SK-N-SH treated with all-trans-retinoic acid at 6 μM for 48 hours (cell line): ENCODE results near the gene FANCB.

Experiments used
- ATAC-seq: fragments of 200-7000 bp; cut with Tn5 transposase; 3 replicates; pipeline ENCODE4 v1.9.1; 2020; ENCODE audit warnings: mild to moderate bottlenecking, moderate library complexity
- ARNTL ChIP-seq: fragments of 450-650 bp; formaldehyde crosslinking; IDR thresholded peaks from 2 replicates; pipeline ENCODE4 v1.5.0; 2020; ENCODE audit warnings: low read depth, mild to moderate bottlenecking, moderate library complexity, borderline replicate concordance
- BACH2 ChIP-seq: fragments of 250-450 bp; sonication (Bioruptor Pico); IDR thresholded peaks from 2 replicates; pipeline ENCODE4 v1.9.0; 2021; ENCODE audit warnings: mild to moderate bottlenecking, borderline replicate concordance
- CSDC2 ChIP-seq: fragments of 250-450 bp; sonication (Bioruptor Pico); IDR thresholded peaks from 2 replicates; pipeline ENCODE4 v1.5.0; 2020; ENCODE audit warnings: mild to moderate bottlenecking, moderate library complexity
- ESRRG ChIP-seq: fragments of 250-450 bp; sonication (Bioruptor Pico); IDR thresholded peaks from 2 replicates; pipeline ENCODE4 v1.6.1; 2021; ENCODE audit warnings: mild to moderate bottlenecking
- GLIS3 ChIP-seq: fragments of 250-450 bp; sonication (Bioruptor Pico); IDR thresholded peaks from 2 replicates; pipeline ENCODE4 v1.5.0; 2020; ENCODE audit warnings: mild to moderate bottlenecking, moderate library complexity
- ISL1 ChIP-seq: fragments of 250-450 bp; sonication (Bioruptor Pico); IDR thresholded peaks from 2 replicates; pipeline ENCODE4 v2.1.2; 2022; ENCODE audit warnings: mild to moderate bottlenecking, moderate library complexity
- OSR1 ChIP-seq: fragments of 250-450 bp; sonication (Bioruptor Pico); IDR thresholded peaks from 2 replicates; pipeline ENCODE4 v1.8.0; 2022; ENCODE audit warnings: moderate library complexity, mild to moderate bottlenecking, inconsistent platforms
- PPARA ChIP-seq: fragments of 250-450 bp; sonication (Bioruptor Pico); IDR thresholded peaks from 2 replicates; pipeline ENCODE4 v1.5.0; 2020; ENCODE audit warnings: mild to moderate bottlenecking, borderline replicate concordance
- SNAI2 ChIP-seq: fragments of 250-450 bp; sonication (Bioruptor Pico); IDR thresholded peaks from 2 replicates; pipeline ENCODE4 v1.5.0; 2020; ENCODE audit warnings: mild to moderate bottlenecking, moderate library complexity
- TCF4 ChIP-seq: fragments of 250-450 bp; sonication (Bioruptor Pico); IDR thresholded peaks from 2 replicates; pipeline ENCODE4 v1.8.0; 2021; ENCODE audit warnings: mild to moderate bottlenecking, moderate library complexity, borderline replicate concordance
- TOX ChIP-seq: fragments of 250-450 bp; sonication (Bioruptor Pico); IDR thresholded peaks from 2 replicates; pipeline ENCODE4 v1.8.0; 2021; ENCODE audit warnings: mild to moderate bottlenecking, moderate library complexity, borderline replicate concordance
- ZC3H10 ChIP-seq: fragments of 250-450 bp; sonication (Bioruptor Pico); IDR thresholded peaks from 2 replicates; pipeline ENCODE4 v1.5.1; 2021; ENCODE audit warnings: mild to moderate bottlenecking, moderate library complexity
- ZFP30 ChIP-seq: fragments of 450-650 bp; formaldehyde crosslinking; IDR thresholded peaks from 2 replicates; pipeline ENCODE4 v1.5.0; 2022; ENCODE audit warnings: mild to moderate bottlenecking, moderate library complexity
- ZNF565 ChIP-seq: fragments of 450-650 bp; formaldehyde crosslinking; conservative IDR thresholded peaks from 2 replicates; pipeline ENCODE4 v1.5.0; 2020; ENCODE audit warnings: low read depth, mild to moderate bottlenecking, moderate library complexity
- ZNF70 ChIP-seq: fragments of 450-650 bp; formaldehyde crosslinking; IDR thresholded peaks from 2 replicates; pipeline ENCODE4 v1.5.0; 2020; ENCODE audit warnings: mild to moderate bottlenecking, moderate library complexity
- TF ChIP-seq, protein P1 (sequence below): fragments of 250-450 bp; sonication (Bioruptor Pico); IDR thresholded peaks from 2 replicates; pipeline ENCODE4 v1.5.1; 2020; ENCODE audit warnings: low read depth, mild to moderate bottlenecking, moderate library complexity
- TF ChIP-seq, protein P2 (sequence below): fragments of 250-450 bp; sonication (Bioruptor Pico); IDR thresholded peaks from 2 replicates; pipeline ENCODE4 v1.5.0; 2020; ENCODE audit warnings: mild to moderate bottlenecking, moderate library complexity
- TF ChIP-seq, protein P3 (sequence below): fragments of 250-450 bp; sonication (Bioruptor Pico); IDR thresholded peaks from 2 replicates; pipeline ENCODE4 v1.8.0; 2021; ENCODE audit warnings: low read depth, mild to moderate bottlenecking, moderate library complexity, borderline replicate concordance
- TF ChIP-seq, protein P4 (sequence below): fragments of 250-450 bp; sonication (Bioruptor Pico); IDR thresholded peaks from 2 replicates; pipeline ENCODE4 v1.8.0; 2020; ENCODE audit warnings: mild to moderate bottlenecking, moderate library complexity, borderline replicate concordance
- TF ChIP-seq, protein P5 (sequence below): fragments of 250-450 bp; sonication (Bioruptor Pico); IDR thresholded peaks from 2 replicates; pipeline ENCODE4 v1.5.1; 2021; ENCODE audit warnings: mild to moderate bottlenecking, moderate library complexity

Gene FANCB

DNA sequence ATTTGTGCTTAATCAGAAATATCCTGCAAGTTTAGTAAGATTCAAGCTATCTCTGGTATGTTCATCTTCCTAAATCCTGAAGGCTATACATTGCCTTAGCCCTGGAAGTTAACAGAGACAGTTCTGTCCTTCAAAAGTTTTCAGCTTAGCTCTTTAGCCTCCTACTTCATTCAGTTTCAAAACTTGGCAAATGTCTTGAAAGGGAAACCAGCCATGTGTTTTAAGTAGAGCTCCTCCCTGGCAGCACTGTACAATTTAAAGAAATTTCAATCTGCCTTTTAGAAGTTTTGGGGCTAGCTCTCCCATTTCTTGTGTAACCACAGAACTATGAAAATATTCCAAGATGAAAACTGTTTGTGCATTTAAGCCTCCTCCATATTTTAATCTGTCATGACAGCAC, 47.0 kb downstream of the FANCB start:
- ATAC-seq = no peak
- TF ChIP-seq, protein P1, sequence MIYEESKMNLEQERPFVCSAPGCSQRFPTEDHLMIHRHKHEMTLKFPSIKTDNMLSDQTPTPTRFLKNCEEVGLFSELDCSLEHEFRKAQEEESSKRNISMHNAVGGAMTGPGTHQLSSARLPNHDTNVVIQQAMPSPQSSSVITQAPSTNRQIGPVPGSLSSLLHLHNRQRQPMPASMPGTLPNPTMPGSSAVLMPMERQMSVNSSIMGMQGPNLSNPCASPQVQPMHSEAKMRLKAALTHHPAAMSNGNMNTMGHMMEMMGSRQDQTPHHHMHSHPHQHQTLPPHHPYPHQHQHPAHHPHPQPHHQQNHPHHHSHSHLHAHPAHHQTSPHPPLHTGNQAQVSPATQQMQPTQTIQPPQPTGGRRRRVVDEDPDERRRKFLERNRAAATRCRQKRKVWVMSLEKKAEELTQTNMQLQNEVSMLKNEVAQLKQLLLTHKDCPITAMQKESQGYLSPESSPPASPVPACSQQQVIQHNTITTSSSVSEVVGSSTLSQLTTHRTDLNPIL (CRISPR knock-in tag) = no peak
- no peak for TF ChIP-seq ZNF70
- TF ChIP-seq ZNF565 = no peak
- TF ChIP-seq, protein P2, sequence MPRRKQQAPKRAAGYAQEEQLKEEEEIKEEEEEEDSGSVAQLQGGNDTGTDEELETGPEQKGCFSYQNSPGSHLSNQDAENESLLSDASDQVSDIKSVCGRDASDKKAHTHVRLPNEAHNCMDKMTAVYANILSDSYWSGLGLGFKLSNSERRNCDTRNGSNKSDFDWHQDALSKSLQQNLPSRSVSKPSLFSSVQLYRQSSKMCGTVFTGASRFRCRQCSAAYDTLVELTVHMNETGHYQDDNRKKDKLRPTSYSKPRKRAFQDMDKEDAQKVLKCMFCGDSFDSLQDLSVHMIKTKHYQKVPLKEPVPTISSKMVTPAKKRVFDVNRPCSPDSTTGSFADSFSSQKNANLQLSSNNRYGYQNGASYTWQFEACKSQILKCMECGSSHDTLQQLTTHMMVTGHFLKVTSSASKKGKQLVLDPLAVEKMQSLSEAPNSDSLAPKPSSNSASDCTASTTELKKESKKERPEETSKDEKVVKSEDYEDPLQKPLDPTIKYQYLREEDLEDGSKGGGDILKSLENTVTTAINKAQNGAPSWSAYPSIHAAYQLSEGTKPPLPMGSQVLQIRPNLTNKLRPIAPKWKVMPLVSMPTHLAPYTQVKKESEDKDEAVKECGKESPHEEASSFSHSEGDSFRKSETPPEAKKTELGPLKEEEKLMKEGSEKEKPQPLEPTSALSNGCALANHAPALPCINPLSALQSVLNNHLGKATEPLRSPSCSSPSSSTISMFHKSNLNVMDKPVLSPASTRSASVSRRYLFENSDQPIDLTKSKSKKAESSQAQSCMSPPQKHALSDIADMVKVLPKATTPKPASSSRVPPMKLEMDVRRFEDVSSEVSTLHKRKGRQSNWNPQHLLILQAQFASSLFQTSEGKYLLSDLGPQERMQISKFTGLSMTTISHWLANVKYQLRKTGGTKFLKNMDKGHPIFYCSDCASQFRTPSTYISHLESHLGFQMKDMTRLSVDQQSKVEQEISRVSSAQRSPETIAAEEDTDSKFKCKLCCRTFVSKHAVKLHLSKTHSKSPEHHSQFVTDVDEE (CRISPR knock-in tag) = no peak
- TF ChIP-seq ZC3H10 (CRISPR knock-in tag) = no peak
- no peak for TF ChIP-seq OSR1 (CRISPR knock-in tag)
- TF ChIP-seq ARNTL = no peak
- TF ChIP-seq, protein P3, sequence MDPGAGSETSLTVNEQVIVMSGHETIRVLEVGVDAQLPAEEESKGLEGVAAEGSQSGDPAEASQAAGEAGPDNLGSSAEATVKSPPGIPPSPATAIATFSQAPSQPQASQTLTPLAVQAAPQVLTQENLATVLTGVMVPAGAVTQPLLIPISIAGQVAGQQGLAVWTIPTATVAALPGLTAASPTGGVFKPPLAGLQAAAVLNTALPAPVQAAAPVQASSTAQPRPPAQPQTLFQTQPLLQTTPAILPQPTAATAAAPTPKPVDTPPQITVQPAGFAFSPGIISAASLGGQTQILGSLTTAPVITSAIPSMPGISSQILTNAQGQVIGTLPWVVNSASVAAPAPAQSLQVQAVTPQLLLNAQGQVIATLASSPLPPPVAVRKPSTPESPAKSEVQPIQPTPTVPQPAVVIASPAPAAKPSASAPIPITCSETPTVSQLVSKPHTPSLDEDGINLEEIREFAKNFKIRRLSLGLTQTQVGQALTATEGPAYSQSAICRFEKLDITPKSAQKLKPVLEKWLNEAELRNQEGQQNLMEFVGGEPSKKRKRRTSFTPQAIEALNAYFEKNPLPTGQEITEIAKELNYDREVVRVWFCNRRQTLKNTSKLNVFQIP (CRISPR knock-in tag) = no peak
- TF ChIP-seq BACH2 (CRISPR knock-in tag) = no peak
- TF ChIP-seq GLIS3 (CRISPR knock-in tag) = no peak
- TF ChIP-seq ESRRG = no peak
- no peak for TF ChIP-seq CSDC2 (CRISPR knock-in tag)
- TF ChIP-seq PPARA (CRISPR knock-in tag) = no peak
- no peak for TF ChIP-seq TCF4 (CRISPR knock-in tag)
- TF ChIP-seq, protein P4, sequence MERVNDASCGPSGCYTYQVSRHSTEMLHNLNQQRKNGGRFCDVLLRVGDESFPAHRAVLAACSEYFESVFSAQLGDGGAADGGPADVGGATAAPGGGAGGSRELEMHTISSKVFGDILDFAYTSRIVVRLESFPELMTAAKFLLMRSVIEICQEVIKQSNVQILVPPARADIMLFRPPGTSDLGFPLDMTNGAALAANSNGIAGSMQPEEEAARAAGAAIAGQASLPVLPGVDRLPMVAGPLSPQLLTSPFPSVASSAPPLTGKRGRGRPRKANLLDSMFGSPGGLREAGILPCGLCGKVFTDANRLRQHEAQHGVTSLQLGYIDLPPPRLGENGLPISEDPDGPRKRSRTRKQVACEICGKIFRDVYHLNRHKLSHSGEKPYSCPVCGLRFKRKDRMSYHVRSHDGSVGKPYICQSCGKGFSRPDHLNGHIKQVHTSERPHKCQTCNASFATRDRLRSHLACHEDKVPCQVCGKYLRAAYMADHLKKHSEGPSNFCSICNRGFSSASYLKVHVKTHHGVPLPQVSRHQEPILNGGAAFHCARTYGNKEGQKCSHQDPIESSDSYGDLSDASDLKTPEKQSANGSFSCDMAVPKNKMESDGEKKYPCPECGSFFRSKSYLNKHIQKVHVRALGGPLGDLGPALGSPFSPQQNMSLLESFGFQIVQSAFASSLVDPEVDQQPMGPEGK (CRISPR knock-in tag) = no peak
- TF ChIP-seq SNAI2 (CRISPR knock-in tag) = no peak

DNA sequence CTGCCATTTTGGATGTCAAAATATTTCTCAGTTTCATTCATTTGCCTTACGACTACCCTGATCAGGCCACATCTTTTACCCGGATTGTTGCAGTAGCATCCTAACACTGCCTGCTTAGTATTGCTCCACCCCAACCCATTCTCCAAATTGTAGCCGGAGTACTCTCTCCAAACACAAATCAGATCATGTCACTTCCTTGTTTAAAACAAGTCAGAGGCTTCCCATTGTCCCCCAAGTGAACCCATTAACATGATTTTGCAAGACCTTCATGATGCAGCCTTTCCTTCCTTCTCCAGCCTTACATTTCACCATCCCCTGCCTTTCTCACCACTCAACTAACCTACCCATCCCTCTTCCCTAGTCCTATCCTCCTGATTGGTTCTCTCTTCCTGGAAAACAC, 53.1 kb downstream of the FANCB start:
- TF ChIP-seq ZNF70 = no peak
- TF ChIP-seq ZNF565 = no peak
- no peak for TF ChIP-seq TCF4 (CRISPR knock-in tag)
- TF ChIP-seq ESRRG = no peak
- TF ChIP-seq, protein P2 (CRISPR knock-in tag) = no peak
- no peak for TF ChIP-seq ZFP30 (CRISPR knock-in tag)
- TF ChIP-seq GLIS3 (CRISPR knock-in tag) = no peak
- no peak for TF ChIP-seq ARNTL
- TF ChIP-seq, protein P5, sequence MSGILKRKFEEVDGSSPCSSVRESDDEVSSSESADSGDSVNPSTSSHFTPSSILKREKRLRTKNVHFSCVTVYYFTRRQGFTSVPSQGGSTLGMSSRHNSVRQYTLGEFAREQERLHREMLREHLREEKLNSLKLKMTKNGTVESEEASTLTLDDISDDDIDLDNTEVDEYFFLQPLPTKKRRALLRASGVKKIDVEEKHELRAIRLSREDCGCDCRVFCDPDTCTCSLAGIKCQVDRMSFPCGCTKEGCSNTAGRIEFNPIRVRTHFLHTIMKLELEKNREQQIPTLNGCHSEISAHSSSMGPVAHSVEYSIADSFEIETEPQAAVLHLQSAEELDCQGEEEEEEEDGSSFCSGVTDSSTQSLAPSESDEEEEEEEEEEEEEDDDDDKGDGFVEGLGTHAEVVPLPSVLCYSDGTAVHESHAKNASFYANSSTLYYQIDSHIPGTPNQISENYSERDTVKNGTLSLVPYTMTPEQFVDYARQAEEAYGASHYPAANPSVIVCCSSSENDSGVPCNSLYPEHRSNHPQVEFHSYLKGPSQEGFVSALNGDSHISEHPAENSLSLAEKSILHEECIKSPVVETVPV (CRISPR knock-in tag) = no peak
- TF ChIP-seq ZC3H10 (CRISPR knock-in tag) = no peak
- TF ChIP-seq PPARA (CRISPR knock-in tag) = no peak
- TF ChIP-seq OSR1 (CRISPR knock-in tag) = no peak
- TF ChIP-seq ISL1 (CRISPR knock-in tag) = no peak
- TF ChIP-seq, protein P1 (CRISPR knock-in tag) = no peak
- no peak for TF ChIP-seq TOX (CRISPR knock-in tag)
- no peak for TF ChIP-seq SNAI2 (CRISPR knock-in tag)
- TF ChIP-seq CSDC2 (CRISPR knock-in tag) = no peak
- TF ChIP-seq, protein P3 (CRISPR knock-in tag) = no peak
- ATAC-seq = no peak
